ENCODE data around the gene YTHDF1. TPM values are rescaled to one million over a fixed set of nuclear protein-coding genes. Genes with fewer than 3 reads are reported as not detected.

Gene YTHDF1
- total and polyA plus RNA-seq, 2 of the 8 experiments (the other 6 are each of a cell fraction or from before 2014, with no cell fraction given), result 32.8 to 66.0 TPM

GRCh38 chr20:63227260-63227659 lies 11.3 kb upstream of the YTHDF1 start:
- H2BK15ac ChIP-seq (ENCODE audit: low read length), result 0 out of 2 replicates have a peak overlapping the region, but pooled peaks have one; percentile 46
- H2BK12ac ChIP-seq (ENCODE audit: low read depth, low read length), result no peak overlapping the region
- ChIA-PET CTCF (ENCODE audit: partially characterized antibody) (interaction anchor here (1.0 to 5.3 kb wide), 5 partner anchors 10 to 56 kb away, joined by 3 to 82 read pairs (median 4); no protein-coding TSS in a partner anchor), POLR2A (ENCODE audit: partially characterized antibody) (no interaction called here)
- no peak overlapping the region for H3K4me2 ChIP-seq (ENCODE audit: insufficient read depth in 1 of 2, low read depth in 2 of 2, low read length in 2 of 2)
- no peak overlapping the region for H3K27ac ChIP-seq (ENCODE audit: low read depth, low read length)
- no peaks in the 10 kb centered on the region for H4K20me1 ChIP-seq (replicated peaks in 1 of 2; ENCODE audit: control insufficient read depth in 1 of 2, insufficient read depth in 2 of 2, low read length in 2 of 2)
- H3K23me2 ChIP-seq (ENCODE audit: low read depth, low read length), result no peaks in the 10 kb centered on the region
- H3K4me3 ChIP-seq (ENCODE audit: extremely low read depth in 1 of 4, insufficient read depth in 2 of 4, low read depth in 3 of 4, low read length in 4 of 4), result no peak overlapping the region
- H3K9me3 ChIP-seq (ENCODE audit: insufficient read depth in 2 of 2, low read depth in 1 of 2, low read length in 1 of 2), result no peaks in the 10 kb centered on the region
- FAIRE-seq (no peak), DNase-seq (ENCODE audit: low read depth in 1 of 2, low spot score in 2 of 2) (no peak)
- no peak overlapping the region for H2BK120ac ChIP-seq (replicated peaks; ENCODE audit: low read depth, low read length)
- H3K14ac ChIP-seq (ENCODE audit: insufficient read length), result no peak overlapping the region
- H3K4ac ChIP-seq (replicated peaks; ENCODE audit: insufficient read length, low read depth, low read length), result no peak overlapping the region
- H4K91ac ChIP-seq (replicated peaks; ENCODE audit: insufficient read length, low read length), result no peak overlapping the region
- H3K18ac ChIP-seq (ENCODE audit: extremely low read depth, low read length), result no peak overlapping the region
- H4K8ac ChIP-seq (ENCODE audit: extremely low read depth, insufficient read depth, low read length), result no peak overlapping the region
- peak overlapping the region; percentile 35; the same call in 1 of the 2 replicates for H2BK5ac ChIP-seq (ENCODE audit: low read depth, low read length)
- no peaks in the 10 kb centered on the region for H3K36me3 ChIP-seq (ENCODE audit: control insufficient read depth in 2 of 4, insufficient read depth in 4 of 4, low read length in 3 of 4)
- H3K79me1 ChIP-seq (ENCODE audit: low read depth, low read length), result no peaks in the 10 kb centered on the region
- no peak overlapping the region for H2AFZ ChIP-seq (ENCODE audit: low read length)
- TF ChIP-seq ZNF274 (IDR thresholded peaks at IDR 0.05; ENCODE audit: borderline replicate concordance, extremely low read depth, low read length) (no peak), NANOG (IDR thresholded peaks at IDR 0.05; ENCODE audit: insufficient read depth, low read depth, low read length, poor library complexity, severe bottlenecking) (no peak), BRCA1 (IDR thresholded peaks at IDR 0.05; ENCODE audit: low read depth, low read length) (no peak), SIRT6 (IDR thresholded peaks at IDR 0.05; ENCODE audit: low read length) (no peak)
- no peaks in the 10 kb centered on the region for H3K79me2 ChIP-seq (ENCODE audit: control insufficient read depth in 1 of 2, insufficient read depth in 2 of 2, low read length in 2 of 2)
- H3K9ac ChIP-seq (replicated peaks in 1 of 4; ENCODE audit: extremely low read depth in 1 of 4, low read depth in 3 of 4, low read length in 3 of 4), result no peak overlapping the region
- no peak overlapping the region for H3K56ac ChIP-seq (replicated peaks; ENCODE audit: insufficient read length, low read depth, low read length)
- no peak overlapping the region for H2BK20ac ChIP-seq (ENCODE audit: low read length)
- H3K4me1 ChIP-seq (replicated peaks in 1 of 4; ENCODE audit: control insufficient read depth in 3 of 4, insufficient read depth in 4 of 4, low read length in 3 of 4), result peaks cover 13 to 30% (median 17%) of the 10 kb centered on the region in 4 experiments
- H2AK5ac ChIP-seq (ENCODE audit: low read depth, low read length), result no peak overlapping the region
- no peak overlapping the region for H3K23ac ChIP-seq (ENCODE audit: insufficient read length)
- H4K5ac ChIP-seq (ENCODE audit: insufficient read length, low read depth, low read length), result no peak overlapping the region
- H3K27me3 ChIP-seq (replicated peaks in 1 of 4; ENCODE audit: control insufficient read depth in 3 of 4, extremely low read depth in 1 of 4, insufficient read depth in 3 of 4, low read length in 3 of 4), result no peaks in the 10 kb centered on the region; a peak in 1 of 7 replicates
- 92% methylated on average over 5 of the region's 5 CpGs; no CpG with 5 or more reads in 1 of the 2 experiments for WGBS, 2 experiments (ENCODE audit: extremely low coverage in 1 of 2, insufficient coverage in 1 of 2, insufficient read length in 1 of 2, insufficient replicate concordance in 2 of 2, low coverage in 1 of 2, low lambda C conversion rate in 2 of 2, missing lambda C conversion rate in 1 of 2)

Data from H1 (cell line).